ENCODE data around the gene ATG9A.

ATG9A gene

DNA sequence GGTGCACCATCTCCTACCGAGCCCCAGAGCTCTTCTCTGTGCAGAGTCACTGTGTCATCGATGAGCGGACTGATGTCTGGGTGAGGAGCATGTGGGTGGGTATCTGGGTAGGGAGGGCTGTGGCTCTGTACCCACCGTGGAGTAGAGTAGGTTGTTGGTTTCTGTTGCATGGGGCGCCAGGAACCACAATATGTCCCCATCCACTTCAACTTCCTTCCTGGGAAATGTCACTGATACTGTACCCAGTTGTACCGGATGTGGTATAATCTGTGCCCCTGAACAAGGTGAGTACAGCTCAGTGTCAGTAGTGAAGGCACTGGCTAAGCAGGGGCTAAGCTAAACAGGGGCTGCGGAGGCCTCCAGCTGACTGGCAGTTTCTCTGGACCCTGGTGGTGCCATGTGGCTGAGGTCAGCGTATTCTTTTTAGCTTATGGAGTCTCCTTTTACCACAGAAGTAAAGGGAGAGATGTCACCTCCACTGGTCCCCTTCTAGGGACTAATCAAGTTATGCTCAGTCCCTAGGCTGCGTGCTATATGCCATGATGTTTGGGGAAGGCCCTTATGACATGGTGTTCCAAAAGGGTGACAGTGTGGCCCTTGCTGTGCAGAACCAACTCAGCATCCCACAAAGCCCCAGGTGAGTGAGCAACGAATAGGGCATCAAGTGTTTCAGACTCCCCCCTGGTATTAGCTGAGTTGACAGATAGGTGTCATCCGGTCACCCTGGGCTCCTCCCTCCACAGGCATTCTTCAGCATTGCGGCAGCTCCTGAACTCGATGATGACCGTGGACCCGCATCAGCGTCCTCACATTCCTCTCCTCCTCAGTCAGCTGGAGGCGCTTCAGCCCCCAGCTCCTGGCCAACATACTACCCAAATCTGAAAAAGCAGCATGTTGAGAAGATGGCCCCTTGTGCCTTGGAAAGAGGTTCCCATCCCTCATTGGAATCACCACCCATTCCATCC, 18.5 kb upstream of the ATG9A start:
- H3K9ac ChIP-seq (ENCODE audit: low read depth, low read length): no peak overlapping the region
- 0 out of 2 replicates have a peak, but pooled peaks cover 6% of the 10 kb centered on the region for H3K36me3 ChIP-seq (ENCODE audit: insufficient read depth, low read length)
- peaks cover 32% of the 10 kb centered on the region for H3K4me1 ChIP-seq (ENCODE audit: insufficient read depth, low read length)
- H3K9me3 ChIP-seq (ENCODE audit: control insufficient read depth, insufficient read depth, low read length): no peaks in the 10 kb centered on the region

DNA sequence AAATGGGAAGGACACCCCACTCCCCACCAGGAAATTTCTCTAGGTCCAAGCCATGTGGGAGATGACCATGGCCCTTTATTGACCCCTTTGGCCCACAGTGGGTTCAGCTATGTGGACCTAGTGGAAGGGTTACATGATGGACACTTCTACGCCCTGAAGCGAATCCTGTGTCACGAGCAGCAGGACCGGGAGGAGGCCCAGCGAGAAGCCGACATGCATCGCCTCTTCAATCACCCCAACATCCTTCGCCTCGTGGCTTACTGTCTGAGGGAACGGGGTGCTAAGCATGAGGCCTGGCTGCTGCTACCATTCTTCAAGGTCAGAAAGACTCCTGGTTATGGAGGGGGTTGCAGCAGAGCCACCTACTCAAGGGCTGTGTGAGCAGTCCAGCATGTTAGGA, 17.1 kb upstream of the ATG9A start:
- Histone ChIP-seq H3K36me3 (ENCODE audit: insufficient read depth, low read length) (0 out of 2 replicates have a peak, but pooled peaks cover 6% of the 10 kb centered on the region), H3K9me3 (ENCODE audit: control insufficient read depth, insufficient read depth, low read length) (no peaks in the 10 kb centered on the region), H3K4me1 (ENCODE audit: insufficient read depth, low read length) (peaks cover 23% of the 10 kb centered on the region), H3K9ac (ENCODE audit: low read depth, low read length) (no peak overlapping the region)

DNA sequence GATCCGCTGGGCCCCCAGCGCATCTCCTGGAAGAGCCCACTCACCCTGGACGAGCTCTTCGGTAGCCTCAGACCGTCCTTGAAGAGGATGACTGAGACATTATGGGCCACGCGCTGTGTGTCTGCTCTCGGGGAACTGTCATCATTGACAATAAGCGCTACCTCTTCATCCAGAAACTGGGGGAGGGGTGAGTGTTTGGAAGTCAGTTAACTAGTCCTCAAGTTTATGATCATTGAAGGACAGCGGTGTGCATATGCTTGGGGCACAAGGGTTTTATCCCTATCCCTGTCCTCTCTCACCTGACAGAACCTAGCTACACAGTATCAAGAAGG, 16.4 kb upstream of the ATG9A start:
- peaks cover 23% of the 10 kb centered on the region for H3K4me1 ChIP-seq (ENCODE audit: insufficient read depth, low read length)
- peak overlapping the region; percentile 79 for H3K9ac ChIP-seq (ENCODE audit: low read depth, low read length)
- 0 out of 2 replicates have a peak, but pooled peaks cover 6% of the 10 kb centered on the region for H3K36me3 ChIP-seq (ENCODE audit: insufficient read depth, low read length)
- no peaks in the 10 kb centered on the region for H3K9me3 ChIP-seq (ENCODE audit: control insufficient read depth, insufficient read depth, low read length)

- H3K4me1 ChIP-seq (ENCODE audit: insufficient read depth, low read length): peaks cover 23% of the 10 kb centered on the region
- peak within 1 kb of the TSS; percentile 79 for H3K9ac ChIP-seq (ENCODE audit: low read depth, low read length)
- no peaks in the 10 kb centered on the region for H3K9me3 ChIP-seq (ENCODE audit: control insufficient read depth, insufficient read depth, low read length)
- H3K36me3 ChIP-seq (ENCODE audit: insufficient read depth, low read length): 0 out of 2 replicates have a peak, but pooled peaks cover 6% of the 10 kb centered on the region
Observed at GRCh38 chr2:219245148-219245898, 15.9 kb upstream of the ATG9A start, which contains the start of the genes GLB1L and STK16. Gene GLB1L, minus strand, starts transcription at chr2:219245444. Its CDS starts 1,871 bp downstream, at chr2:219243573. Gene STK16, plus strand, starts transcription at chr2:219245479. Its CDS starts 521 bp downstream, at chr2:219246000.

- no peaks in the 10 kb centered on the region for H3K9me3 ChIP-seq (ENCODE audit: control insufficient read depth, insufficient read depth, low read length)
- peak overlapping the region; percentile 79; the same call in 1 of the 2 replicates for H3K9ac ChIP-seq (ENCODE audit: low read depth, low read length)
- H3K36me3 ChIP-seq (ENCODE audit: insufficient read depth, low read length): 0 out of 2 replicates have a peak, but pooled peaks cover 6% of the 10 kb centered on the region
- peaks cover 20% of the 10 kb centered on the region for H3K4me1 ChIP-seq (ENCODE audit: insufficient read depth, low read length)
Observed at GRCh38 chr2:219244789-219245147, 15.3 kb upstream of the ATG9A start.

DNA sequence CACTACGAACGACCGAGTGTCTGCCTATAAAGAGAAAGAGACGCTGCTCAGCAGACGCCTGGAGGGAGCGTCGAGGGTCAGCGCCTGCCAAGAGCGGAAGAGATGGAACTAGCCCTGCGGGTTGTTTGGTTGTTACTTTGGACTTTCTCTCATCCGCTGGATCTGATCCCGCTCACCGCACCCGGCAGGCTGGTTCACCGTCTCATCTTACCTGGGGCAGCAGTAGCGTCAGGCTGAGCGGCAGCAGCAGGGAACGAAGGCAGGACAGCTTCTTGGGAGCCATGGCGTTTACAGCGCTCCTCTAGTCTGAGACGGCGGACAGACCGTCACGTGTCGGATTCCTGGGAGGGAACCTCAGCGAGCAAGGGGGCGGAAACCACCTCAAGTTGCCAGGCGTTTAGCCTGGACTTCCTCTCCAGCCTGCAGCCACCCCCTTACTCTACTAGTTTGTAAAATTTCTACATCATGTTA, 13.9 kb upstream of the ATG9A start:
- H3K9me3 ChIP-seq (ENCODE audit: control insufficient read depth, insufficient read depth, low read length): no peaks in the 10 kb centered on the region
- H3K4me1 ChIP-seq (ENCODE audit: insufficient read depth, low read length): peaks cover 10% of the 10 kb centered on the region
- peak overlapping the region; percentile 12; the same call in 1 of the 2 replicates for H3K9ac ChIP-seq (ENCODE audit: low read depth, low read length)
- peaks cover 6% of the 10 kb centered on the region; the same call in 1 of the 2 replicates for H3K36me3 ChIP-seq (ENCODE audit: insufficient read depth, low read length)

GRCh38 chr2:219234331-219234730, 4.9 kb upstream of the ATG9A start:
- Histone ChIP-seq H3K4me1 (ENCODE audit: insufficient read depth, low read length) (no peaks in the 10 kb centered on the region), H3K9ac (ENCODE audit: low read depth, low read length) (no peak overlapping the region), H3K36me3 (ENCODE audit: insufficient read depth, low read length) (peaks cover 23% of the 10 kb centered on the region), H3K9me3 (ENCODE audit: control insufficient read depth, insufficient read depth, low read length) (no peaks in the 10 kb centered on the region)

DNA sequence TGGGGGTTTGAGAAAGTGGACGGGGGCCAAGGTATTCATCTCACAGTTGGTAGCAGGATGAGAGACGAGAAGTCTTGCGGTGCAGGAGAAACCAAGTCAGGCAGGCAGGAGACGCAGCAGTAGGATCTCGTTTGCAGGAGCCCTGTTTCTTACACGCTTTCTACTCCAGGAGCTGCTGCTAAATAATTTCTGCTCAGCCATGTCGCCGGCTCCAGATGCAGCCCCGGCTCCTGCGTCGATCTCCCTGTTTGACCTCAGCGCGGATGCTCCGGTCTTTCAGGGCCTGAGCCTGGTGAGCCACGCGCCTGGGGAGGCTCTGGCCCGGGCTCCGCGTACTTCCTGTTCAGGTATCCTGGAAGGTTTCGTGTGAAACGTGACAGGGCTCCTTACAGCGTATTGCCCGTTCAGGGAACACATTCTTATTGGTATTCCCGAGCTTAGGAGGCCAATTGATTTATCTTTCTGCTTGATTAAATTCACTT, 664 bp upstream of the ATG9A start:
- Histone ChIP-seq H3K4me1 (ENCODE audit: insufficient read depth, low read length) (peaks cover 6% of the 10 kb centered on the region; the same call in 1 of the 2 replicates), H3K36me3 (ENCODE audit: insufficient read depth, low read length) (peaks cover 20% of the 10 kb centered on the region), H3K9ac (ENCODE audit: low read depth, low read length) (peak overlapping the region; percentile 96)

GRCh38 chr2:219228911-219229304, 528 bp downstream of the ATG9A start:
- Histone ChIP-seq H3K9ac (ENCODE audit: low read depth, low read length) (peak overlapping the region; percentile 96), H3K36me3 (ENCODE audit: insufficient read depth, low read length) (peaks cover 23% of the 10 kb centered on the region), H3K9me3 (ENCODE audit: control insufficient read depth, insufficient read depth, low read length) (no peaks in the 10 kb centered on the region), H3K4me1 (ENCODE audit: insufficient read depth, low read length) (peaks cover 6% of the 10 kb centered on the region; the same call in 1 of the 2 replicates)

More for the DNA sequence above, 664 bp upstream of the ATG9A start:
- no peaks in the 10 kb centered on the region for H3K9me3 ChIP-seq (ENCODE audit: control insufficient read depth, insufficient read depth, low read length)

DNA sequence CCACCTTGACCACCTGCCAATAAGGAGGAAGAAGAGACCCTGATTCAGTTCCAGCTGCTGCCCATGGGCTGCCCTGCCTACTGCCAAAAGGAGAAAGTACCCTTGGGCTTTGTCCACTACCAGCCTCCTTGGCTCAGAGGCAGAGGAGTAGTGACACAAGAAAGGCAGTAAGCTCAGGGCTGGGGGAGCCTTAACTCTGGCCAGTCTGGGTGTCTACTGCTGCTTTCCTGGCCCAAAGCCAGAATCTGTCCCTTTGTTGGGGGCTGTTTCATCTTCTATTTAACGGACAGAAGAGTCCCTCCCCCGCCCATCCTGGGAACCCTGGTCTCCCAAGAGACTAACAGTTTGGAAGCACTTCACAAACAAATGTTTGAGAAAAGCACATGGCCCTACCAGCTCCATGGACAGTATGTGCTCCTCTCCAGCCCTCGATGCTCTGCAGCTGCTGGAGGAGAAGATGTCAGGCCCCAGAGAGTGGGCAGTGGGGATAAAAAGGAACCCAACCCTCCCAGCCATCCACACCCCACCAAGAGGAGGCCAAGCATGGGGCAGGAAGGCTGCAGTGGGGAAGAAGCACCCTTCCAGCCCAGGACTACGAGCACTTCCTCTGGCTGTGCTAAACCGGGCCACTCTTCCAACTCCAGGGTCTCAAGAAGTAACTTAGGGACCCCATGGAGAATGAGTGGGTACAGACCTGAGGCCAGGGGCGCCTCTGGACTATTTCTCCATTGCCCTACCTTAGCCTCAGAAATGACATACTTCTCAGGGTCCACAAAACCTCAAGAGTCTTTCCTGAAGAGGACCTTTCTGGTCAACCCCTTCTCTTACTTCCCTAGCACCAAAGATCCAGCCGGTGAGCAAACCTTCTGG, 1.2 kb downstream of the ATG9A start:
- Histone ChIP-seq H3K36me3 (ENCODE audit: insufficient read depth, low read length) (peaks cover 26% of the 10 kb centered on the region), H3K9me3 (ENCODE audit: control insufficient read depth, insufficient read depth, low read length) (no peaks in the 10 kb centered on the region), H3K4me1 (ENCODE audit: insufficient read depth, low read length) (peaks cover 6% of the 10 kb centered on the region; the same call in 1 of the 2 replicates), H3K9ac (ENCODE audit: low read depth, low read length) (peak overlapping the region; percentile 96)

GRCh38 chr2:219225350-219225749, 4.1 kb downstream of the ATG9A start:
- H3K9ac ChIP-seq (ENCODE audit: low read depth, low read length): no peak overlapping the region
- no peaks in the 10 kb centered on the region for H3K9me3 ChIP-seq (ENCODE audit: control insufficient read depth, insufficient read depth, low read length)
- H3K4me1 ChIP-seq (ENCODE audit: insufficient read depth, low read length): peaks cover 6% of the 10 kb centered on the region; the same call in 1 of the 2 replicates
- H3K36me3 ChIP-seq (ENCODE audit: insufficient read depth, low read length): peaks cover 13% of the 10 kb centered on the region; the same call in 1 of the 2 replicates

- no peaks in the 10 kb centered on the region for H3K9me3 ChIP-seq (ENCODE audit: control insufficient read depth, insufficient read depth, low read length)
- no peak overlapping the region for H3K9ac ChIP-seq (ENCODE audit: low read depth, low read length)
- H3K4me1 ChIP-seq (ENCODE audit: insufficient read depth, low read length): peaks cover 11% of the 10 kb centered on the region; the same call in 1 of the 2 replicates
- H3K36me3 ChIP-seq (ENCODE audit: insufficient read depth, low read length): peaks cover 13% of the 10 kb centered on the region; the same call in 1 of the 2 replicates
Observed at GRCh38 chr2:219223831-219224610, 5.4 kb downstream of the ATG9A start.

All from ES-I3 (cell line).